VCaP (cell line): ENCODE data around the gene PTDSS2.
A peak's percentile ranks its signal among the peaks of the same experiment; 100 is the strongest.

Experiments used
- H3K27ac ChIP-seq: fragments of 450-650 bp; 2 replicates; pipeline ENCODE4 v1.5.1; 2017
- TF ChIP-seq, protein P1 (sequence below): fragments of 450-650 bp; conservative IDR thresholded peaks from 2 replicates; pipeline ENCODE4 v1.5.1; 2017; ENCODE audit warnings: mild to moderate bottlenecking, moderate library complexity

Gene PTDSS2

DNA sequence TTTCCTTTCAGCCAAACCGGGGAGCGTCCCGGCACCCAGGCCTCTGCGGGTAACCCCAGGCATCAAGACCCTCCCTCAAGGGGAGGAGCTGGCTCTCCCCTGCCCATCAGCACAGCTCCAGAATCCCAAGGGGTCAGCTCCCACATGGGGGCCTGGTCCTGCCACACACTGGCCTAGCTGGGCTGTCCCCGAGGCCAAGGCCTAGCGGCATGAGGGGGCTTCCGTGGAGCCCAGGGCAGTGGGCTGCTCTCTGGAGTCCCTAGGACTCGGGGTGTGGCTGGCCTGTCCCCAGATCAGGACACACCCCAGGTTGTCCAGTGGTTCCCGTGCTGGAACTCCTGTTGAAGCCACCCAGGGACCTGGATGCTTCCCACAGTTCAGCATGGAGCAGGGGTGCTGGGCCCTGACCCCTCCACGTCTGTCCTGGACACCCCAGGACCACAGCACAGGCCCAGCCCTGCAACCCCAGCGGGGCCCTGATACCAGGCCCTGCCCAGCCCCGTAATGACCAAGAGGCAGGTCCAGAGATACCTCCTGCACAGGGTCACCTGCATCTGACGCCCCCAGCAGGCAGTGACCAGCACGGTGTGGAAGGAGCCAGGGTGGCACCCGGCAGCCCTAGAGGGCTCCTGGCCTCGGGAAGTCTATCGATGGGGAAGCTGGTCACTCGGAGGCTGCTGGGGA, 79.8 kb downstream of the PTDSS2 start:
- TF ChIP-seq, protein P1, sequence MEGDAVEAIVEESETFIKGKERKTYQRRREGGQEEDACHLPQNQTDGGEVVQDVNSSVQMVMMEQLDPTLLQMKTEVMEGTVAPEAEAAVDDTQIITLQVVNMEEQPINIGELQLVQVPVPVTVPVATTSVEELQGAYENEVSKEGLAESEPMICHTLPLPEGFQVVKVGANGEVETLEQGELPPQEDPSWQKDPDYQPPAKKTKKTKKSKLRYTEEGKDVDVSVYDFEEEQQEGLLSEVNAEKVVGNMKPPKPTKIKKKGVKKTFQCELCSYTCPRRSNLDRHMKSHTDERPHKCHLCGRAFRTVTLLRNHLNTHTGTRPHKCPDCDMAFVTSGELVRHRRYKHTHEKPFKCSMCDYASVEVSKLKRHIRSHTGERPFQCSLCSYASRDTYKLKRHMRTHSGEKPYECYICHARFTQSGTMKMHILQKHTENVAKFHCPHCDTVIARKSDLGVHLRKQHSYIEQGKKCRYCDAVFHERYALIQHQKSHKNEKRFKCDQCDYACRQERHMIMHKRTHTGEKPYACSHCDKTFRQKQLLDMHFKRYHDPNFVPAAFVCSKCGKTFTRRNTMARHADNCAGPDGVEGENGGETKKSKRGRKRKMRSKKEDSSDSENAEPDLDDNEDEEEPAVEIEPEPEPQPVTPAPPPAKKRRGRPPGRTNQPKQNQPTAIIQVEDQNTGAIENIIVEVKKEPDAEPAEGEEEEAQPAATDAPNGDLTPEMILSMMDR = no peak

GRCh38 chr11:530960-531831, 81.1 kb downstream of the PTDSS2 start:
- no peak overlapping the region for H3K27ac ChIP-seq
- TF ChIP-seq, protein P1 = no peak

More for the DNA sequence above, 79.8 kb downstream of the PTDSS2 start:
- no peak overlapping the region for H3K27ac ChIP-seq

GRCh38 chr11:531919-532526, 81.9 kb downstream of the PTDSS2 start:
- TF ChIP-seq, protein P1 = no peak

GRCh38 chr11:532527-532985, 82.5 kb downstream of the PTDSS2 start:
- TF ChIP-seq, protein P1 = no peak
- H3K27ac ChIP-seq = no peak overlapping the region

More at GRCh38 chr11:531919-532526, 81.9 kb downstream of the PTDSS2 start:
- no peak overlapping the region for H3K27ac ChIP-seq

DNA sequence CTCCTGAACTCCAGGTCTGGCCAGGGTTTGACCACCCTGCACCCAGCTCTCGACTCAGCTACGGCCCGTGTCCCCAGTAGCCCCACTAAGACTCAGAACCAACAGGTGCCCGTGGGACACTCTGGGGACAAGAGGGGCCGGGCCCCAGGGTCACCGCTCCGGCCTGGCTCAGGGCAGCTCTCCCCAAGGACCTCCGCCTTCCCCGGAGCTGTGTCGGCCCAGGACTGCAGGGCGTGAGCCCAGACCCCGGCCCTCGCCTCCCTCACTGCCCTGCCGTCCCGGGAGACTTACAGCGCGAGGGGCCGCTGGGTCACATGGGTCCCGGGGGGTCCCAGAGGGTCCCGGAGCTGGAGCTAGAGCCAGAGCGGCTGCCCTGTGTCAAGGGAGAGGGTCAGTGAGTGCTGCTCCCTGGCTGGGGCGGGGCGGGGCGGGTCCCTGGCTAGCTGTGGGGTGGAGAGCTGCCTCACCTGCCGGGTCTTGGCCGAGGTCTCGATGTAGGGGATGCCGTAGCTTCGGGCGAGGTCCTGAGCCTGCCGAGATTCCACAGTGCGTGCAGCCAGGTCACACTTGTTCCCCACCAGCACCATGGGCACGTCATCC, 83.0 kb downstream of the PTDSS2 start:
- H3K27ac ChIP-seq = peak overlapping the region; percentile 86; the same call in 1 of the 2 replicates

DNA sequence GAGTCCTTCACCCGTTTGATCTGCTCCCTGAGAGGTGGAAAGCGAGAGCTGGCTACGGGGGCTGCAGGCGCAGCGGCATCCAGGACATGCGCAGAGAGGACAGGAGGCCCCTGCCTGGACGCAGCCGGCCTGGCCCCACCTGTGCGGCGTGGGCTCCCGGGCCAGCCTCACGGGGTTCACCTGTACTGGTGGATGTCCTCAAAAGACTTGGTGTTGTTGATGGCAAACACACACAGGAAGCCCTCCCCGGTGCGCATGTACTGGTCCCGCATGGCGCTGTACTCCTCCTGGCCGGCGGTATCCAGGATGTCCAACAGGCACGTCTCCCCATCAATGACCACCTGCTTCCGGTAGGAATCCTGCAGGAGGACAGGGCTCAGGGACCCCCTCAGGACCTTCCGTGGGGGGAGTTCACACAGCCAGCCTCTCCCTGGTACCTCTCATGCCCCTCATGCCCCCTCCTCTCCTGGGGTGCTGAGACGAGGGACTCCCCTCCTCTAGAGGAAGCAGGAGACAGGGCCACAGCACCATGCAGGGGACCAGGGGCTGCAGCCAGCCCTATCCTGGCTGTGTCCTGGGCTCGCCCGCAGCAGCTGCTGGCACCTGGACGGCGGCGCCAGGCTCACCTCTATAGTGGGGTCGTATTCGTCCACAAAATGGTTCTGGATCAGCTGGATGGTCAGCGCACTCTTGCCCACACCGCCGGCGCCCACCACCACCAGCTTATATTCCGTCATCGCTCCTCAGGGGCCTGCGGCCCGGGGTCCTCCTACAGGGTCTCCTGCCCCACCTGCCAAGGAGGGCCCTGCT, 83.7 kb downstream of the PTDSS2 start:
- H3K27ac ChIP-seq = peak overlapping the region; percentile 86
- TF ChIP-seq, protein P1 = no peak

More for the DNA sequence above, 83.0 kb downstream of the PTDSS2 start:
- TF ChIP-seq, protein P1 = no peak
